HepG2 (cell line): ENCODE measurements around the gene AZU1. TPM values are rescaled to one million over a fixed set of nuclear protein-coding genes. Genes with fewer than 3 reads are reported as not detected.
A peak's percentile ranks its signal among the peaks of the same experiment; 100 is the strongest.

Experiments used
- BRF2 ChIP-seq: sonication (generic); formaldehyde crosslinking; IDR thresholded peaks from 2 replicates; pipeline ENCODE4 v1.8.1; 2022; ENCODE audit warnings: mild to moderate bottlenecking, missing genetic modification reagents
- DPF2 ChIP-seq: sonication (generic); formaldehyde crosslinking; IDR thresholded peaks from 2 replicates; pipeline ENCODE4 v1.4.0; 2020; ENCODE audit warnings: mild to moderate bottlenecking, low read depth, missing genetic modification reagents, borderline replicate concordance
- E2F1 ChIP-seq: sonication (generic); formaldehyde crosslinking; IDR thresholded peaks from 2 replicates; pipeline ENCODE4 v1.5.0; 2020; ENCODE audit warnings: missing genetic modification reagents
- GFI1 ChIP-seq: sonication (generic); formaldehyde crosslinking; IDR thresholded peaks from 2 replicates; pipeline ENCODE4 v1.5.0; 2020; ENCODE audit warnings: missing genetic modification reagents, mild to moderate bottlenecking, borderline replicate concordance
- HCFC1 ChIP-seq: fragments of 150-350 bp; IDR thresholded peaks from 2 replicates; pipeline ENCODE4 v1.6.1; 2014; ENCODE audit warnings: low read depth, low read length
- HDAC1 ChIP-seq: sonication (generic); formaldehyde crosslinking; IDR thresholded peaks from 2 replicates; pipeline ENCODE4 v1.5.1; 2020; ENCODE audit warnings: mild to moderate bottlenecking, missing genetic modification reagents
- HIVEP1 ChIP-seq: sonication (generic); formaldehyde crosslinking; IDR thresholded peaks from 2 replicates; pipeline ENCODE4 v1.4.0; 2020; ENCODE audit warnings: mild to moderate bottlenecking, missing genetic modification reagents
- MXD3 ChIP-seq: IDR thresholded peaks from 2 replicates; pipeline ENCODE4 v1.6.1; 2016; ENCODE audit warnings: mild to moderate bottlenecking, missing biosample characterization, missing genetic modification reagents
- RCOR2 ChIP-seq: IDR thresholded peaks from 2 replicates; pipeline ENCODE4 v1.6.1; 2016; ENCODE audit warnings: missing biosample characterization, missing genetic modification reagents
- REST ChIP-seq, 2 experiments: IDR thresholded peaks; 2 replicates each; pipeline ENCODE4 v1.6.1; 2011 to 2012; ENCODE audit warnings: low read length in 2 of 2, borderline replicate concordance in 1 of 2, low read depth in 1 of 2, mild to moderate bottlenecking in 1 of 2, moderate library complexity in 1 of 2
- ZBTB14 ChIP-seq: sonication (generic); formaldehyde crosslinking; IDR thresholded peaks from 2 replicates; pipeline ENCODE4 v1.4.0; 2020; ENCODE audit warnings: missing genetic modification reagents
- ZNF280D ChIP-seq: sonication (generic); formaldehyde crosslinking; IDR thresholded peaks from 2 replicates; pipeline ENCODE4 v1.5.1; 2020; ENCODE audit warnings: mild to moderate bottlenecking, missing genetic modification reagents
- ZNF44 ChIP-seq: sonication (generic); formaldehyde crosslinking; IDR thresholded peaks from 2 replicates; pipeline ENCODE4 v1.5.1; 2020; ENCODE audit warnings: mild to moderate bottlenecking, missing genetic modification reagents
- ZNF598 ChIP-seq: sonication (generic); formaldehyde crosslinking; IDR thresholded peaks from 2 replicates; pipeline ENCODE4 v1.5.1; 2020; ENCODE audit warnings: mild to moderate bottlenecking, missing genetic modification reagents, borderline replicate concordance
- ZNF672 ChIP-seq: sonication (generic); formaldehyde crosslinking; IDR thresholded peaks from 2 replicates; pipeline ENCODE4 v1.8.1; 2022; ENCODE audit warnings: missing genetic modification reagents
- ZNF720 ChIP-seq: sonication (generic); formaldehyde crosslinking; IDR thresholded peaks from 2 replicates; pipeline ENCODE4 v1.4.0; 2020; ENCODE audit warnings: missing genetic modification reagents
- ZNF839 ChIP-seq: sonication (generic); formaldehyde crosslinking; IDR thresholded peaks from 2 replicates; pipeline ENCODE4 v1.4.0; 2020; ENCODE audit warnings: missing genetic modification reagents, mild to moderate bottlenecking, borderline replicate concordance
- polyA plus RNA-seq, 8 experiments: library from polyadenylated mRNA; depleted of rRNA in 3 of 8; stranded (reverse) in 7 of 8; unstranded in 1 of 8; fragments of >200 nt; fragmentation: Illumina TruSeq in 4 of 8; extraction: Trizol in 4 of 8; gene quantifications; 2 replicates each; pipeline versions ENCODE4 v1.2.1 to v1.2.3, GENCODE V29; 2011 to 2016; ENCODE audit warnings: low read depth in 4 of 8, missing spikeins in 1 of 8, mixed read lengths in 1 of 8; ENCODE audit not compliant: insufficient read depth in 1 of 8
- total RNA-seq, 5 experiments: library from RNA; depleted of rRNA; stranded (reverse); fragments of >200 nt; fragmentation: Illumina TruSeq; extraction: Trizol; gene quantifications; 2 replicates each; pipeline ENCODE4 v1.2.3, GENCODE V29; 2016; ENCODE audit warnings: low read depth in 1 of 5

Gene AZU1
- total and polyA plus RNA-seq, 2 of the 13 experiments (the other 11 are each of a cell fraction or from before 2014, with no cell fraction given) = not detected

GRCh38 chr19:796692-797527, 30.7 kb upstream of the AZU1 start, which contains the start of gene PTBP1 (continued):
- TF ChIP-seq REST (IDR thresholded peaks at IDR 0.05; ENCODE audit: borderline replicate concordance in 1 of 2, low read depth in 1 of 2, low read length in 2 of 2) (no peak; a peak in 1 of 4 replicates), RCOR2 (CRISPR knock-in tag) (no peak), ZNF280D (CRISPR knock-in tag) (0 out of 2 replicates have a peak, but pooled peaks have one; percentile 82), ZNF720 (CRISPR knock-in tag) (no peak), ZBTB14 (CRISPR knock-in tag) (peak; percentile 91), E2F1 (CRISPR knock-in tag) (peak; percentile 96), ZNF598 (CRISPR knock-in tag) (no peak; the same call in 1 of the 2 replicates), HCFC1 (peak; percentile 91), DPF2 (CRISPR knock-in tag) (no peak), HDAC1 (peak; percentile 79; the same call in 1 of the 2 replicates), ZNF839 (no peak), BRF2 (CRISPR knock-in tag) (peak; percentile 67; the same call in 1 of the 2 replicates), ZNF44 (no peak), MXD3 (CRISPR knock-in tag) (peak; percentile 85; the same call in 1 of the 2 replicates), HIVEP1 (CRISPR knock-in tag) (peak; percentile 67), GFI1 (CRISPR knock-in tag) (no peak; the same call in 1 of the 2 replicates), ZNF672 (CRISPR knock-in tag) (no peak)
